ENCODE data around the gene ADGRG6. TPM values are rescaled to one million over a fixed set of nuclear protein-coding genes. Genes with fewer than 3 reads are reported as not detected.

ADGRG6 gene
- total RNA-seq, 1 experiment from 2014 or later: 3.0 TPM

DNA sequence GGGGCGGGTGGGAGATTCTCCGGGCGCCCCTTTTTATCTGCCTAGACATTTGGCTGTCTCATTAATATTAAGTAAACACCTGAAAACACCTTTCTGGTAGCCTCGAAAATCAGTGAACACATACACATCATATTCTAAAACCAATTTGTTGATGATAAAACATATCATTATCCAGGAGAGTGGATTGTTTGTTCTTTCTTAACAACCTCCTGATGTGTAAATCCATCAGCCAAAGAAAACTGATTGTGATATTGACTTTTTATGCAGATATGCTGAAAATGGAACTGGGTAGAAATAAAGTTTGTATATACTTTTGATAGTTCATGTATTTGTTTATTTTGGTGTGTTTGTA lies 75.7 kb downstream of the ADGRG6 start:
- peaks cover 22% of the 10 kb centered on the region for H3K4me1 ChIP-seq

DNA sequence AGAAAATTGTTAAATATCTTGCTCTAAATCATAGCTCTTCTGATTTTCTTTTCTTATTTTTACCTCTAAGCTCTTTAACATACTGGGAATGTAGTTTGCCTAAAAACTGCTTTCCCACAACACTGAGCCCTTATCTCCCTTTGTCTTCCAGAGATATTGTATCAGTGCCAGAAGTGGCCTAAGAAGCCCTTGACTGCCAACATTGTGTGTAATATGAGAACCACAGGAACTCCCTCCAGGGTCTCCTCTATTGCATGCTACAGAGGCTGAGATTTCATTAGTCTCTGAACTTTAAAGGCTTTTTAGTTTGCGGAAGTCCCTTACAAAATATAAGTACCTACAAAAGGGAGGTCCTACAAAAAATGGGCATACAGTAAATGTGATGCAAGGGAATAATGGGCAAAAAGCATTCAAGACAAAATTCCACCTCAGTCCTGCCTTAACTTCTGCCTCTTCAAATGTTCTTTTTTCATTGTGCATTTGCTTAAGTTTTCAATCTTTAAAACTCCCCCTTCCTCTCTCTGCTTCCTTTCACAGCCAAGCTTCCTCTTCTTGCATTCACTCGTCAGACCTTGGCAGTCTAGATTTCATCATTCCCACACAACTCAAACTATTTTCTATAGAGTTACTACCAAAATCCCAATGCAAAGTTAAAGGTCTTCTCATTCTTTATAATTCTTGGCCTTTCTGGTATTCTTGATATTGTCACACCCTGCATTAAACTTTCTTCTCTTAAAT lies 76.5 kb downstream of the ADGRG6 start:
- no peaks in the 10 kb centered on the region for H3K36me3 ChIP-seq
- H3K9me3 ChIP-seq (replicated peaks): no peaks in the 10 kb centered on the region
- no peaks in the 10 kb centered on the region for H3K27me3 ChIP-seq
- peaks cover 22% of the 10 kb centered on the region for H3K4me1 ChIP-seq
- no peak overlapping the region for H3K27ac ChIP-seq
- DNase-seq: peak; percentile 31 to 74
- no peak overlapping the region for H3K4me3 ChIP-seq

More for the DNA sequence above, 75.7 kb downstream of the ADGRG6 start:
- Histone ChIP-seq H3K36me3 (no peaks in the 10 kb centered on the region), H3K27me3 (no peaks in the 10 kb centered on the region), H3K27ac (no peak overlapping the region), H3K9me3 (replicated peaks) (no peaks in the 10 kb centered on the region), H3K4me3 (peak overlapping the region; percentile 25; the same call in 1 of the 2 replicates)
- no peak for DNase-seq

- Histone ChIP-seq H3K4me3 (no peak overlapping the region), H3K4me1 (peaks cover 12% of the 10 kb centered on the region), H3K36me3 (no peaks in the 10 kb centered on the region), H3K27ac (no peak overlapping the region), H3K9me3 (replicated peaks) (no peaks in the 10 kb centered on the region), H3K27me3 (no peaks in the 10 kb centered on the region)
- no peak for DNase-seq
Observed at GRCh38 chr6:142380626-142381025, 78.8 kb downstream of the ADGRG6 start.

DNA sequence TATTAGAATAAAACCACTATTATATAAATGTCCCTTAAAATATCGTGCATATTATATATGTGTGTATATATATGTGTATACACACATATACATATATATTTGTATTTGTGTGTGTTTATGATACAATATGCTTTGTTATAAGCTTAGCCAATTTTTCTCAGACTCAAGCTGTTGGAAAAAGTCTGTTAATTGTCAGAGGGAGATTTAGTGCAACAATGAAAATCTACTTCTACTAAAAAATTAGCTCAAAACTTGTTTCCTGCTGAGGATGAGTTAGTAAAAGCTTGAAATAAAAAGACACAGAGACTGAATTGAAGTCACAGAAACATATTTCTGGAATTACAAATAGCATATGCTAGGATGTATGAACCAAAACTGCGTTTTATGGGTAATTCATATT lies 79.4 kb downstream of the ADGRG6 start:
- no peak for DNase-seq
- Histone ChIP-seq H3K4me1 (peaks cover 12% of the 10 kb centered on the region), H3K4me3 (no peak overlapping the region), H3K27ac (no peak overlapping the region), H3K27me3 (no peaks in the 10 kb centered on the region), H3K36me3 (no peaks in the 10 kb centered on the region), H3K9me3 (replicated peaks) (no peaks in the 10 kb centered on the region)

DNA sequence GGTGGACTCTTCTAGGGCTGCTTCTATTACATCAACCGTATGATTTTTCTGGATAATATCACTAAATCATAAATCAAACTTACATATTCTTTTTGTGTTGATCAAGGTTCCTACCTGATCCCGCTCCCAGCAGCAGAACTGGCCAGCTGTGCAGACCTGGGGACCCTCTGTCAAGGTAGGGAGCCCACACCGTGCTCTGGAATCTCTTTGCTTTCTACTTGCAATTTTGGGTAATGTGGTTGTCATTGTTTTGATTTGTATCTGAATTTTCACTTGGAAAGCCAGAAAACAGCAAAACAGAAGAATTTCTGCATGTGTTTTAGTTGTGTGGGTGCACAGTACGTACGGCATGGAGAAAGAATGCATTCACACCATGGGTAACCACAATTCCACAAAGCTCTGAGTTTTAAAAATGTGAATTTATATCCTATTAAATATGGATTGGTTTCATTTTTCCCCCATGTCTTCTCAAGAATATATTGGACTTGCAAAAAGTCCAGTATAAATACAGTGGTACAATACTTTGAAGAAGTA lies 80.1 kb downstream of the ADGRG6 start:
- Histone ChIP-seq H3K4me1 (peaks cover 12% of the 10 kb centered on the region), H3K36me3 (no peaks in the 10 kb centered on the region), H3K27ac (no peak overlapping the region), H3K9me3 (replicated peaks) (no peaks in the 10 kb centered on the region), H3K27me3 (no peaks in the 10 kb centered on the region), H3K4me3 (no peak overlapping the region)
- DNase-seq: no peak

GRCh38 chr6:142384519-142385254 lies 82.9 kb downstream of the ADGRG6 start:
- no peaks in the 10 kb centered on the region for H3K4me1 ChIP-seq
- no peak overlapping the region for H3K27ac ChIP-seq
- H3K9me3 ChIP-seq (replicated peaks): no peaks in the 10 kb centered on the region
- H3K36me3 ChIP-seq: no peaks in the 10 kb centered on the region
- no peaks in the 10 kb centered on the region for H3K27me3 ChIP-seq
- no peak for DNase-seq
- H3K4me3 ChIP-seq: no peak overlapping the region

DNA sequence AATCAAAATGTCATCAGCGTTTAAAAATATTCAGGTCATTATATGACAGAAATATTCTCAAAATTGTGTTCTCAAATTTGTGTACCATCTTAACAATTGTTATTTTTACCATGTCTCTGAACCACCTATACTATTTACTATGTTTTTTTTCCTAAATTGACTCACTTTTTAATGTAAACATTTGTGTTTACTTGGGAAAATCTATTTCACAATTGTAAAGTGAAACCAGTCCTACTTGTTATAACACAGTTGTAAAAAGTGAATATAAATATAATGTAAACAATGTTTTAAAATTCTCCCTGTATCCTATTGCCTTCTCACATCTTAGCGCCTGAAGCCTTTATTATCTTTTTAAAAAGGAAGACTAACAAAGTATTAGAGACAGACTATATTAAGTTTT lies 83.5 kb downstream of the ADGRG6 start:
- Histone ChIP-seq H3K4me1 (no peaks in the 10 kb centered on the region), H3K36me3 (no peaks in the 10 kb centered on the region), H3K27me3 (no peaks in the 10 kb centered on the region), H3K27ac (no peak overlapping the region), H3K4me3 (no peak overlapping the region), H3K9me3 (replicated peaks) (no peaks in the 10 kb centered on the region)
- no peak for DNase-seq

DNA sequence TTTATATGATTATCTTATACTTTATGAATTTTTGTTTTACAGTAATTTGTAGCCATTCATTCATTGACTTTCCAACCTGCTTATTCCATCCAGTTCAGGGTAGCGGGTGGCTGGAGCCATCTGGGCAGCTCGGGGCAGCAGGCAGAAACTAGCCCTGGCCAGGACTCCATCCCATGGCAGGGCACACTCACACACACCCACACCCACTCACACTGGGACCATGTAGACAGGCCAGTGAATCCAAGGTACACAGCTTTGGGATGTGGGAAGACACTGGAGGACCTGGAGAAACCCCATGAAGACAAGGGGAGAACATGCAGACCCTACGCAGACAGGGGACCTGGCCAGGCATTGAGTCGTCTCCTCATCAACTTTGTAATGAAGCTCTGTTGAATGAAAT lies 84.8 kb downstream of the ADGRG6 start:
- H3K9me3 ChIP-seq (replicated peaks): no peaks in the 10 kb centered on the region
- H3K4me1 ChIP-seq: no peaks in the 10 kb centered on the region
- H3K36me3 ChIP-seq: no peaks in the 10 kb centered on the region
- no peaks in the 10 kb centered on the region for H3K27me3 ChIP-seq
- DNase-seq: no peak
- no peak overlapping the region for H3K4me3 ChIP-seq
- H3K27ac ChIP-seq: no peak overlapping the region

GRCh38 chr6:142387997-142388815 lies 86.4 kb downstream of the ADGRG6 start:
- Histone ChIP-seq H3K27me3 (no peaks in the 10 kb centered on the region), H3K4me1 (no peaks in the 10 kb centered on the region), H3K9me3 (replicated peaks) (no peaks in the 10 kb centered on the region), H3K27ac (no peak overlapping the region), H3K36me3 (no peaks in the 10 kb centered on the region), H3K4me3 (no peak overlapping the region)
- DNase-seq: peak in 1 of 2 experiments; percentile 43

DNA sequence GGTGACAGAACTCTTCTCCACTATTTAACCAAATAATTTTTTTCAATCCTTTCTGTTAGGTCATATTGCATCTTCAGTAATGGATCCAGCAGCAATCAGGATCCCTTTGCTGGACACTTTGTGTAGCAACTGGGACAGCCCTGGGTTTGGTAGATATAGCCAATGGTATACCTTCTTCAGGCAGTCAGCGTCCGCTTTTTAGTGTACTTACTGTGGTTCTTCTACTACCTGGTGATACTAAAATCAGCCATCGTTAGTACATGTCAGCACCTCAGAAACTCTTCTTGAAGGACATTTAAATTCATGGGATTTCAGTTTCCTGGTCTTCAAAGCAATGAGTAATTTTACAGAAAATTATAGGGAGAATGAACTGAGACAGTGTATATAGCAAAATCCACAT lies 93.5 kb downstream of the ADGRG6 start:
- Histone ChIP-seq H3K4me3 (no peak overlapping the region), H3K9me3 (replicated peaks) (no peaks in the 10 kb centered on the region), H3K27ac (peak overlapping the region; percentile 34), H3K36me3 (no peaks in the 10 kb centered on the region), H3K27me3 (no peaks in the 10 kb centered on the region), H3K4me1 (peaks cover 18% of the 10 kb centered on the region)
- DNase-seq: no peak

GRCh38 chr6:142395768-142396231 lies 94.0 kb downstream of the ADGRG6 start:
- H3K9me3 ChIP-seq (replicated peaks): no peaks in the 10 kb centered on the region
- no peaks in the 10 kb centered on the region for H3K27me3 ChIP-seq
- H3K27ac ChIP-seq: peak overlapping the region; percentile 34
- DNase-seq: peak in 1 of 2 experiments; percentile 70
- H3K4me3 ChIP-seq: no peak overlapping the region
- no peaks in the 10 kb centered on the region for H3K36me3 ChIP-seq
- H3K4me1 ChIP-seq: peaks cover 18% of the 10 kb centered on the region

GRCh38 chr6:142398353-142398752 lies 96.5 kb downstream of the ADGRG6 start:
- H3K36me3 ChIP-seq: no peaks in the 10 kb centered on the region

DNA sequence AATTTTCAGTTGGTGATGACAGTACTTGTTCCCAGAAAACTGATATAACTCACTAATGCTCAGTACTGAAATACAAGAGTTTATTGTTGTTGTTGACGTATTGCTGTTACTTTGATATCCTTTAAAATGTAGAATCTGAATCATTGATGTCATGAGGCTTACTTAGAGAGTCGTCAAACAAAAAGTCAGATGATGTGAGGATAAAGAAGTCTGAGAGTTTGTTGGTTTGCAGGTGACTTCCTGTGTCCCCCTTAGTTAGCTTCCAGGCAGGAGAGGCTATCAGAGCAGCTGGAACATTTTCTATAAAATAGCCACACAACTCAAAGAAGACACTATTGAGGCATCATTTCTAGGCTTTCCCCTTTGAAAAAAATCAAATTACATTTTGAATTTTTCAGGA lies 97.9 kb downstream of the ADGRG6 start:
- no peak for DNase-seq
- Histone ChIP-seq H3K27me3 (no peaks in the 10 kb centered on the region), H3K27ac (no peak overlapping the region), H3K9me3 (replicated peaks) (no peaks in the 10 kb centered on the region), H3K4me3 (no peak overlapping the region), H3K36me3 (no peaks in the 10 kb centered on the region), H3K4me1 (peaks cover 15% of the 10 kb centered on the region)

More at GRCh38 chr6:142398353-142398752, 96.5 kb downstream of the ADGRG6 start:
- no peak for DNase-seq
- Histone ChIP-seq H3K27ac (no peak overlapping the region), H3K9me3 (replicated peaks) (no peaks in the 10 kb centered on the region), H3K27me3 (no peaks in the 10 kb centered on the region), H3K4me3 (no peak overlapping the region), H3K4me1 (peaks cover 17% of the 10 kb centered on the region)

DNA sequence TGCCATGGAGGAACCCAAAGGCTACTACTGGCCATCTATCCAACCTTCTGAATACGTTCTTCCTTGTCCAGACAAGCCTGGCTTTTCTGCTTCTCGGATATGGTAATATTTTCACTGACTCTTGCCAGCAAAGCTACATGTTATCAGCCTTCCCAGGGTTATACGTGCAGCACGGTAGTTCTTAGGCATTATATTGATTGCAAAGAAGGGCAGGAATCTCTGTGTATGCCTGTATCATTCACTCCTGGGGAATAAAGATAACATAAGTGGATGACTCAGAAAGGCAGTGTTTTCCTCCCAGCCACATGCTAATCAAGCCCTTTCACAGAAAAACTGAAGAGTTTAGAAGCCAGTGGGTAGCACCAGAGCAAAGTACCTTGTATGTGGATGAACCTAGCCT lies 98.7 kb downstream of the ADGRG6 start:
- no peak overlapping the region for H3K4me3 ChIP-seq
- H3K9me3 ChIP-seq (replicated peaks): no peaks in the 10 kb centered on the region
- peaks cover 10% of the 10 kb centered on the region for H3K4me1 ChIP-seq
- no peak overlapping the region for H3K27ac ChIP-seq
- DNase-seq: no peak
- H3K36me3 ChIP-seq: no peaks in the 10 kb centered on the region
- H3K27me3 ChIP-seq: no peaks in the 10 kb centered on the region

DNA sequence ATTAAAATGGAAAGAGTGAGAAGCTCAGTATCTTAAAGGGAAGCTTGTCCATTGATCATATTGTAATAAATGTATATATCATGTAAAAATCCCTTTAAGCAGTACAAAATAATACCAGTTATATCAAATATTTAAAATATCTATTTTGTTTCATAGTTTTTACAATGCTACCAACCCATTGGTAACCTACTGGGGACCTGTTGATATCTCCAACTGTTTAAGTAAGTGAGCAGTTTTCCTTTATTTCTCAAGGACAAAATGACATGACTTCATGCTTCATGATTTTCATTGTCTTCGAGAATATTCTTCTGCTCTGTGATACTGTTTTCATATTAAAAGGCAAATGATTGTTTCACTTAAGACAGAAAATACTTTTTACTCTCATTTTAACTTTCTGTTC lies 100.0 kb downstream of the ADGRG6 start:
- no peak for DNase-seq
- Histone ChIP-seq H3K36me3 (no peaks in the 10 kb centered on the region), H3K27ac (no peak overlapping the region), H3K27me3 (no peaks in the 10 kb centered on the region), H3K4me3 (no peak overlapping the region), H3K9me3 (replicated peaks) (no peaks in the 10 kb centered on the region), H3K4me1 (no peaks in the 10 kb centered on the region)

Measured in SJCRH30 (cell line).